ENCODE results near the gene CLDN11. TPM values are rescaled to one million over a fixed set of nuclear protein-coding genes. Genes with fewer than 3 reads are reported as not detected.

The CLDN11 gene
- total RNA-seq, 1 experiment from 2014 or later: 0.22 TPM

DNA sequence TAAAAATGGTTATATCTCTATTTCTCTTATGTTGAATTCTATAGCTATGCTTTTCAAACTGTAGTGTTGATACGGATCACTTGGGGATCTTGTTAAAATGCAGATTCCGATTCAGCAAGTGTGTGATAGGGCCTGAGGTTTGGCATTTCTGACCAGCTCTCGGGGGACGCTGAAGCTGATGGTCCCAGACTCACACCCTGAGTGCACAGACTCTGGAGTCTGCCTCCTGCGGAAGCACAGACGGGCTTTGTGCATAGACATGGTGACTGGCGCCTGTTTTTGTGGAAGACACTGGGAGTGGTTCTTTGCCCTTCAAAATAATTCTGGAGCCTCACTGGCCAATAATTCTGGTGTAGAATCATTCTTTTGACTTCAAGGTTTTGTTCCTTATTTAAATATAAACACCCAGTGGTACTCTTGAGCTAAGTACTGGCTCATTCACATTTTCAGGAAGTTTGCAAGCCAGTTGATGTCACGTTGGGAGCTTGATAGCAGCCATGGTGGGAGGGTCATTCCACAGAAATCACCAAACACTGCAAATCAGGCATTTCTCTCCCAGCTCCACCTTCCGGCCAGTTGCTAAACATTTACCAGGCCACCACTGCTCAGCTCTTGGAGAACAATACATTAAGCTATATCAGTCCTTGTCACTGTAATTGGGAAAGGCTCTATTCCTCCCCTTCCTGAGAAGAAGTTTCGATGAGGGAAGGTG is 19.2 kb downstream of the CLDN11 start:
- Histone ChIP-seq H4K20me1 (ENCODE audit: insufficient read depth) (no peaks in the 10 kb centered on the region), H2AFZ (ENCODE audit: low read depth, low read length, poor library complexity, severe bottlenecking) (no peak overlapping the region), H3K27ac (ENCODE audit: low read depth, low read length) (no peak overlapping the region), H3K9me3 (ENCODE audit: control insufficient read depth in 1 of 2, insufficient read depth in 1 of 2, low read depth in 1 of 2, low read length in 2 of 2) (no peaks in the 10 kb centered on the region), H3K27me3 (ENCODE audit: insufficient read depth, low read length) (no peaks in the 10 kb centered on the region), H3K9ac (ENCODE audit: low read length) (no peak overlapping the region), H3K9me2 (ENCODE audit: insufficient read depth) (no peaks in the 10 kb centered on the region), H3K4me3 (replicated peaks in 1 of 2; ENCODE audit: low read depth in 1 of 2, low read length in 2 of 2) (no peak overlapping the region), H3K36me3 (ENCODE audit: control insufficient read depth in 1 of 2, insufficient read depth in 2 of 2, low read length in 2 of 2) (no peaks in the 10 kb centered on the region), H3K4me1 (ENCODE audit: control insufficient read depth in 1 of 2, insufficient read depth in 2 of 2, low read length in 2 of 2) (no peaks in the 10 kb centered on the region), H3K79me2 (ENCODE audit: insufficient read depth, low read length) (no peaks in the 10 kb centered on the region), H3K4me2 (ENCODE audit: low read length) (no peak overlapping the region)
- ATAC-seq (0 out of 2 replicates have a peak, but pooled peaks have one; percentile 27), DNase-seq (ENCODE audit: low read depth, low spot score) (no peak)
- intact Hi-C loops (cut with micrococcal nuclease): no loop called here
- ChIA-PET POLR2A (no interaction called here), CTCF (interaction anchor here (0.6 kb wide), 1 partner anchor 24 kb away, joined by 3 read pairs; no protein-coding TSS in a partner anchor), RAD21 (ENCODE audit: low non-redundant PET in 1 of 2, low total read pairs in 2 of 2, uncharacterized antibody in 2 of 2, unreplicated experiment in 2 of 2) (no interaction called here)
- TF ChIP-seq SP1 (IDR thresholded peaks at IDR 0.05; ENCODE audit: low read depth) (no peak), POLR2A (IDR thresholded peaks at IDR 0.05; ENCODE audit: borderline replicate concordance, extremely low read depth, insufficient read depth, insufficient read length) (no peak), EZH2 (IDR thresholded peaks at IDR 0.05) (no peak), POLR2AphosphoS5 (IDR thresholded peaks at IDR 0.05; ENCODE audit: low read depth, low read length) (no peak), FOSL1 (IDR thresholded peaks at IDR 0.05; ENCODE audit: low read depth) (no peak), ZBTB33 (IDR thresholded peaks at IDR 0.05; ENCODE audit: extremely low read depth, insufficient replicate concordance, low read length) (no peak), TCF7L2 (IDR thresholded peaks at IDR 0.05; ENCODE audit: borderline replicate concordance, extremely low read depth, insufficient read depth, insufficient read length) (no peak), CEBPB (IDR thresholded peaks at IDR 0.05; ENCODE audit: low read depth) (no peak), SIN3A (IDR thresholded peaks at IDR 0.05; ENCODE audit: low read depth) (no peak), REST (IDR thresholded peaks at IDR 0.05; ENCODE audit: low read depth) (no peak), CBX3 (IDR thresholded peaks at IDR 0.05; ENCODE audit: low read depth) (no peak), ATF3 (IDR thresholded peaks at IDR 0.05) (no peak), EGR1 (IDR thresholded peaks at IDR 0.05; ENCODE audit: low read depth) (no peak)
- TF ChIP-seq, protein P1, sequence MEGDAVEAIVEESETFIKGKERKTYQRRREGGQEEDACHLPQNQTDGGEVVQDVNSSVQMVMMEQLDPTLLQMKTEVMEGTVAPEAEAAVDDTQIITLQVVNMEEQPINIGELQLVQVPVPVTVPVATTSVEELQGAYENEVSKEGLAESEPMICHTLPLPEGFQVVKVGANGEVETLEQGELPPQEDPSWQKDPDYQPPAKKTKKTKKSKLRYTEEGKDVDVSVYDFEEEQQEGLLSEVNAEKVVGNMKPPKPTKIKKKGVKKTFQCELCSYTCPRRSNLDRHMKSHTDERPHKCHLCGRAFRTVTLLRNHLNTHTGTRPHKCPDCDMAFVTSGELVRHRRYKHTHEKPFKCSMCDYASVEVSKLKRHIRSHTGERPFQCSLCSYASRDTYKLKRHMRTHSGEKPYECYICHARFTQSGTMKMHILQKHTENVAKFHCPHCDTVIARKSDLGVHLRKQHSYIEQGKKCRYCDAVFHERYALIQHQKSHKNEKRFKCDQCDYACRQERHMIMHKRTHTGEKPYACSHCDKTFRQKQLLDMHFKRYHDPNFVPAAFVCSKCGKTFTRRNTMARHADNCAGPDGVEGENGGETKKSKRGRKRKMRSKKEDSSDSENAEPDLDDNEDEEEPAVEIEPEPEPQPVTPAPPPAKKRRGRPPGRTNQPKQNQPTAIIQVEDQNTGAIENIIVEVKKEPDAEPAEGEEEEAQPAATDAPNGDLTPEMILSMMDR (IDR thresholded peaks at IDR 0.05 in 2 of 3, conservative IDR thresholded peaks at IDR 0.05 in 1 of 3; ENCODE audit: borderline replicate concordance in 1 of 3, insufficient read depth in 1 of 3, low read depth in 2 of 3, low read length in 2 of 3): no peak
- no TSS peak for BruUV-seq (replicated peaks)

Measured in HCT116 (cell line).